22Rv1 (cell line): ENCODE data around the gene JARID2.

ENCODE experiments used
- H3K27ac ChIP-seq: fragments of 450-650 bp; 2 replicates; pipeline ENCODE4 v1.5.1; 2017
- CTCF ChIP-seq: fragments of 450-650 bp; IDR thresholded peaks from 2 replicates; pipeline ENCODE4 v1.5.1; 2017; ENCODE audit warnings: mild to moderate bottlenecking
- ZFX ChIP-seq: fragments of 450-650 bp; IDR thresholded peaks from 2 replicates; pipeline ENCODE4 v1.6.1; 2017; ENCODE audit warnings: antibody characterized with exemption, borderline replicate concordance

Gene JARID2

GRCh38 chr6:15477746-15478145 is 231.9 kb downstream of the JARID2 start:
- H3K27ac ChIP-seq, result no peak overlapping the region
- TF ChIP-seq CTCF (no peak), ZFX (no peak)

GRCh38 chr6:15479761-15480160 is 233.9 kb downstream of the JARID2 start:
- no peak overlapping the region for H3K27ac ChIP-seq
- TF ChIP-seq CTCF, result no peak
- no peak for TF ChIP-seq ZFX

GRCh38 chr6:15480525-15480924 is 234.7 kb downstream of the JARID2 start:
- H3K27ac ChIP-seq, result no peak overlapping the region

GRCh38 chr6:15481390-15482291 is 235.8 kb downstream of the JARID2 start:
- TF ChIP-seq ZFX (no peak), CTCF (no peak)
- H3K27ac ChIP-seq, result no peak overlapping the region

More at GRCh38 chr6:15480525-15480924, 234.7 kb downstream of the JARID2 start:
- TF ChIP-seq CTCF (no peak), ZFX (no peak)

GRCh38 chr6:15483060-15483459 is 237.2 kb downstream of the JARID2 start:
- TF ChIP-seq ZFX (no peak), CTCF (no peak)

GRCh38 chr6:15484140-15484539 is 238.3 kb downstream of the JARID2 start:
- TF ChIP-seq CTCF (no peak), ZFX (no peak)
- no peak overlapping the region for H3K27ac ChIP-seq

More at GRCh38 chr6:15483060-15483459, 237.2 kb downstream of the JARID2 start:
- H3K27ac ChIP-seq, result no peak overlapping the region

GRCh38 chr6:15484821-15485220 is 239.0 kb downstream of the JARID2 start:
- TF ChIP-seq ZFX (no peak), CTCF (no peak)
- no peak overlapping the region for H3K27ac ChIP-seq
